SU-DHL-6 (cell line): ENCODE data around the gene AQP6.

Source experiments
- EZH2phosphoT487 ChIP-seq: fragments of 200-600 bp; sonication (generic), shearing (Covaris generic); conservative IDR thresholded peaks from 2 replicates; pipeline ENCODE4 v1.6.1; 2018; ENCODE audit warnings: mild to moderate bottlenecking, antibody characterized with exemption, low read length, moderate library complexity, mixed read lengths
- TF ChIP-seq, protein P1 (sequence below): fragments of 200-600 bp; sonication (generic); IDR thresholded peaks from one replicate; pipeline ENCODE4 v1.5.1; 2017; ENCODE audit warnings: antibody characterized with exemption, mild to moderate bottlenecking, low read length, moderate library complexity; ENCODE audit not compliant: insufficient read depth, poor library complexity, severe bottlenecking

DNA sequence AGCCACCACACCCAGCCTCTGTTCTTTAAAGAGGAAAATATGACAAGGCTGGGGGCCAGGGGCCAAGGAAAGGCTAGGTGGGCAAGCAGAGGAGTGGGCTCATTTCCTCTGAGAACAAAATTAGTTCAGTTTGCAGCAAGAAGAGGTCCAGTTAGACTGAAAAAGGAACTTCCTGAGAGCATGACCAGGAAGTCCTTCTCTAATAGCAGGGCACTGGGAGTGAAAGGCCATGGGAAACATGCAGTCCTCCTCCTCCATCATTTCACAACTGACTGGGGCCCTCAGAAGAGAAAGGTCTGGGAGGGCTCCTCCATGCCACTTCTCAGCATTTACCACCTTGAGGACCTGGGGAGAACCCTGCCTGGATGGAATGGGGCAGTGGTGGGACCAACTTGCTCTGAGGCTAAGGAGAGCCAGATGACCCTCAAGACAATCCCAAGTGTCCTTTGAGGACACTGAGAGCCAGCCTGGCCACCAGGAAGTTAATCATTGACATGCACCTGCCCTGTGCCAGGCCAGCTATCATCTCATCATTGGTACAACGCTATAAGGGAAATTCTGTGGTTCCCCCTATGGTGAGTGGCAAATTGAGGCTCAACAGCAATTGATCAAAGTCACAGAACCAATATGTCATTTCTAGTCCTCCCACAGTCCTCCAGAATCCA lies 20.2 kb upstream of the AQP6 start:
- no peak for TF ChIP-seq EZH2phosphoT487
- TF ChIP-seq, protein P1, sequence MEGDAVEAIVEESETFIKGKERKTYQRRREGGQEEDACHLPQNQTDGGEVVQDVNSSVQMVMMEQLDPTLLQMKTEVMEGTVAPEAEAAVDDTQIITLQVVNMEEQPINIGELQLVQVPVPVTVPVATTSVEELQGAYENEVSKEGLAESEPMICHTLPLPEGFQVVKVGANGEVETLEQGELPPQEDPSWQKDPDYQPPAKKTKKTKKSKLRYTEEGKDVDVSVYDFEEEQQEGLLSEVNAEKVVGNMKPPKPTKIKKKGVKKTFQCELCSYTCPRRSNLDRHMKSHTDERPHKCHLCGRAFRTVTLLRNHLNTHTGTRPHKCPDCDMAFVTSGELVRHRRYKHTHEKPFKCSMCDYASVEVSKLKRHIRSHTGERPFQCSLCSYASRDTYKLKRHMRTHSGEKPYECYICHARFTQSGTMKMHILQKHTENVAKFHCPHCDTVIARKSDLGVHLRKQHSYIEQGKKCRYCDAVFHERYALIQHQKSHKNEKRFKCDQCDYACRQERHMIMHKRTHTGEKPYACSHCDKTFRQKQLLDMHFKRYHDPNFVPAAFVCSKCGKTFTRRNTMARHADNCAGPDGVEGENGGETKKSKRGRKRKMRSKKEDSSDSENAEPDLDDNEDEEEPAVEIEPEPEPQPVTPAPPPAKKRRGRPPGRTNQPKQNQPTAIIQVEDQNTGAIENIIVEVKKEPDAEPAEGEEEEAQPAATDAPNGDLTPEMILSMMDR: no peak
